LNCaP clone FGC (cell line): ENCODE data around the gene KIF5B.
"Not testable (repeated sequence)": the region's sequence is repeated elsewhere in the genome, so short reads cannot be mapped to it uniquely, and the experiment has no call there.

Experiments
- DNase-seq: peaks from one replicate; pipeline ENCODE4 v3.0.0-alpha.2; 2011; ENCODE audit warnings: low read depth
- H3K4me3 ChIP-seq: 2 replicates; pipeline ENCODE4 v1.5.1; 2011; ENCODE audit warnings: mild to moderate bottlenecking, low read depth, low read length, control low read depth
- CTCF ChIP-seq: IDR thresholded peaks from 2 replicates; pipeline ENCODE4 v1.5.1; 2012; ENCODE audit warnings: mild to moderate bottlenecking; ENCODE audit not compliant: control insufficient read depth, insufficient read depth; ENCODE audit errors: extremely low read depth

The KIF5B gene

GRCh38 chr10:32059472-32059871 is 3.2 kb upstream of the KIF5B start:
- TF ChIP-seq CTCF: no peak
- no peak overlapping the region for H3K4me3 ChIP-seq
- DNase-seq: no peak

GRCh38 chr10:32057036-32057372 is 779 bp upstream of the KIF5B start:
- TF ChIP-seq CTCF: no peak
- no peak for DNase-seq
- peak overlapping the region; percentile 93 for H3K4me3 ChIP-seq

GRCh38 chr10:32055478-32056135 is 618 bp downstream of the KIF5B start:
- no peak for DNase-seq
- peak overlapping the region; percentile 93 for H3K4me3 ChIP-seq
- TF ChIP-seq CTCF: 0 out of 2 replicates have a peak, but pooled peaks have one; percentile 6

GRCh38 chr10:32054094-32054493 is 2.1 kb downstream of the KIF5B start:
- peak overlapping the region; percentile 93 for H3K4me3 ChIP-seq
- no peak for TF ChIP-seq CTCF
- peak; percentile 42 for DNase-seq

GRCh38 chr10:32053392-32053791 is 2.8 kb downstream of the KIF5B start:
- not testable (repeated sequence) for H3K4me3 ChIP-seq, DNase-seq

GRCh38 chr10:32051926-32052325 is 4.3 kb downstream of the KIF5B start:
- no peak overlapping the region for H3K4me3 ChIP-seq
- DNase-seq: no peak
- TF ChIP-seq CTCF: no peak

- no peak overlapping the region for H3K4me3 ChIP-seq
- TF ChIP-seq CTCF: no peak
- no peak for DNase-seq
These were observed 6.0 kb downstream of the KIF5B start for GRCh38 chr10:32050177-32050576.
